GM12878 (cell line): ENCODE results near the gene PAQR5.

Source experiments
- ATF3 ChIP-seq: IDR thresholded peaks from 2 replicates; pipeline ENCODE4 v1.6.1; 2011; ENCODE audit warnings: low read depth, mild to moderate bottlenecking, low read length, moderate library complexity, borderline replicate concordance; ENCODE audit errors: extremely low read depth
- EZH2 ChIP-seq: IDR thresholded peaks from 2 replicates; pipeline ENCODE4 v1.6.1; 2012; ENCODE audit warnings: low read depth, mild to moderate bottlenecking, control low read depth, inconsistent platforms, low read length, borderline replicate concordance; ENCODE audit not compliant: control insufficient read depth

GRCh38 chr15:69443032-69443611 is 144.4 kb downstream of the PAQR5 start:
- no peak for TF ChIP-seq ATF3
- TF ChIP-seq EZH2, result no peak
